NCI-H2107 treated with DMSO at 0.1 percent for 48 hours (cell line): ENCODE data around the gene TMPRSS12.
"Not testable (repeated sequence)": the region's sequence is repeated elsewhere in the genome, so short reads cannot be mapped to it uniquely, and the experiment has no call there.

ENCODE experiments used
- DNase-seq: peaks from one replicate; lab custom pipeline; 2025; ENCODE audit not compliant: unreplicated experiment; lab: John Stamatoyannopoulos, UW

The TMPRSS12 gene

DNA sequence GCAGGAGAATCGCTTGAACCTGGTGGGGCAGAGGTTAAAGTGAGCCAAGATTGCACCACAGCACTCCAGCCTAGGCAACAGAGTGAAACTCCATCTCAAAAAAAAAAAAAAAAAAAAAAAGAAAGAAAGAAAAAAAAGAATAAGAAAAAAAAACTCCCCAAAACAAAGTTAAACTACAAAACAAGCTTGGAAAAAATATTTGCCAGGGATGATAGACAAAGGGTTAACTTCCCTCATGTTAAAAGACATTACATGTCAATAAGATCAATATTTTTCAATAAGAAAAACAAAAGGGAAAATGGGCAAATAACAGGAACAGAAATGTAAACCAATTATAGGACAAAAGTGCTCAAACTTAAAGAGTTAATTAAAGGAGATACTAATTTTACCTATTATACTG, 83.2 kb downstream of the TMPRSS12 start:
- DNase-seq, result no peak

- DNase-seq, result no peak
Observed at GRCh38 chr12:50926415-50926814, 83.7 kb downstream of the TMPRSS12 start.

- DNase-seq, result not testable (repeated sequence)
Observed at GRCh38 chr12:50926932-50927331, 84.2 kb downstream of the TMPRSS12 start.

DNA sequence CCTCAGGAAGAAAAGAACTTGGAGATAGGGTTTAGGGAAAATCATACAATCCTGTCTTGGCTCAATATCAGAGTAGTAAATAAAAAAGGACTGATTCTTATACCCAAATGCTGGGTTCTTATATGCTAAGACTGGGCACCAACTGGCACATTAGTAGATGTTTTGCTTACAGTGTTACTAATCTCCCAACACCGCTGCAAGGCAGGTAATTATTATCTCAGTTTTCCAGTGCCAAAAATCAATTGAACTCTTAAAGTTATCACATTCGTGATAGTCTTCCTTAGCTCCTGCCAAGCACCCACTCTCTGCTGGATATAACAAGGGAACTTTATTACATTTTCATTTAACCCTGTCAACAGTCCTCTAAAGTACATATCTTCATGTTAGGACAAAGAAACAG, 84.6 kb downstream of the TMPRSS12 start:
- no peak for DNase-seq

DNA sequence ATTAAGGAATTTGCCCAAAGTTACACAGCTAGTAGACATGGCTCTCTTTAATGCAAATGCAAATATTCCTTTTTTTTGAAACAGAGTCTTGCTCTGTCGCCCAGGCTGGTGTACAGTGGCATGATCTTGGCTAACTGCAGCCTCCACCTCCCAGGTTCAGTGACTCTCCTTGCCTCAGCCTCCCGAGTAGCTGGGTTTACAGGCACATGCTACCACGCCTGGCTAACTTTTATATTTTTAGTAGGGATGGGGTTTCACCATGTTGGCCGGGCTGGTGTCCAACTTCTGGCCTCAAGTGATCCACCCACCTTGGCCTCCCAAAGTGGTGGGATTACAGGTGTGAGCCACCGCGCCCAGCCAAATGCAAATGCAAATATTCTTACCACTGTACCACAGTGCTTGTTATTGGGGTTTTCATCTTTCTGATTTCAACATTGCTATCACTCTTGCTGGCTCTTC, 85.1 kb downstream of the TMPRSS12 start:
- no peak for DNase-seq

DNA sequence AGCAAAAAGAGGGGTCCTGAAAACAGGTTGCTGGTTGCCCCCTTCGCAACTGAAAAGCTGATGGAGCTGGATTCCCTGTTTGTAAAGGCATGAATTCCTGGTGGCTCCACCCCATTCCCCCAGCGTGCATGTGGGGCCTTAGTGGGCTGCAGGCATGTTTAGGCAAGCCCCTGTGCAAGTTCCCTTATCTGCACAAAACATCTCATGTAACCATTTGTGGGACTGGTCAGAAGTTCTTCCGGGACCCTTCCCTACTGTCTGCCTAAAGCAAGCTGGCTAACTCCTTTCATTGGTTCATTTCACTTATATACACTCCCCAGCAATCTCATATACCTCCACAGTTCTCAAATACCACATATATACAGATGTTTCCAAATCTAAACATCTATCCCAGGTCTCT, 85.7 kb downstream of the TMPRSS12 start:
- no peak for DNase-seq

GRCh38 chr12:50929831-50930230, 87.1 kb downstream of the TMPRSS12 start:
- DNase-seq, result no peak

DNA sequence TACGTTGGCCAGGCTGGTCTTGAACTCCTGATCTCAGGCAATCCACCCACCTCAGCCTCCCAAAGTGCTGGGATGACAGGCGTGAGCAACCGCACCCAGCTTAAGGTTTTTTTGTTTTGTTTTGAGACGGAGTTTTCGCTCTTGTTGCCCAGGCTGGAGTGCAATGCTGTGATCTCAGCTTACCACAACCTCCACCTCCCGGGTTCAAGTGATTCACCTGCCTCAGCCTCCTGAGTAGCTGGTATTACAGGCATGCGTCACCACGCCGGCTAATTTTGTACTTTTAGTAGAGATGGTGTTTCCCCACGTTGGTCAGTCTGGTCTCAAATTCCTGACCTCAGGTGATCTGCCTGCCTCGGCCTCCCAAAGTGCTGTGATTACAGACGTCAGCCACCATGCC, 87.8 kb downstream of the TMPRSS12 start:
- not testable (repeated sequence) for DNase-seq

DNA sequence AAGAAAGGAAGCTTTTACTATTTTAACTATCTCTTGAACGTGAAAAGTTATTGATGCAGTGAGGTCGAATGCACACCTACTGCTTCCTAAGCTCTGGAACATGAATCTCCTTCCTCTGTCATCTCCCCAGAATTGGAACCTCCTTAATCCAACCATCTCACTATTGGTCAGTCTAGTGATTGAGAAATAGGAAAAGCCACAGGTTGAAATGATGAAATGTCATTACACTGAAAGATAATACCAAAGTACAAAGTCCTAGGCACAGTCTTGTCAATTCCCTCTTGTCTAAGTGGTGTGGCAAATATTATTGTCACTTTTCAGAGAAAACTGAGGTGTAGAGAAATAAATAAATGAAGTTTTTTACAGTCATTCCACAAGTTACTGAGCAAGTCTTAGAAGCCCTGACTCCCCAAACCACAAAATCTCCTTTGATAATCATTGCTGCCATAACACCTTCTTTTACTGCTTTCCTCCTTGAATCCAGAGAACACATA, 90.1 kb downstream of the TMPRSS12 start:
- DNase-seq, result no peak

- DNase-seq, result no peak
Observed at GRCh38 chr12:50933459-50934124, 90.9 kb downstream of the TMPRSS12 start.

GRCh38 chr12:50934371-50934851, 91.7 kb downstream of the TMPRSS12 start:
- DNase-seq, result no peak

DNA sequence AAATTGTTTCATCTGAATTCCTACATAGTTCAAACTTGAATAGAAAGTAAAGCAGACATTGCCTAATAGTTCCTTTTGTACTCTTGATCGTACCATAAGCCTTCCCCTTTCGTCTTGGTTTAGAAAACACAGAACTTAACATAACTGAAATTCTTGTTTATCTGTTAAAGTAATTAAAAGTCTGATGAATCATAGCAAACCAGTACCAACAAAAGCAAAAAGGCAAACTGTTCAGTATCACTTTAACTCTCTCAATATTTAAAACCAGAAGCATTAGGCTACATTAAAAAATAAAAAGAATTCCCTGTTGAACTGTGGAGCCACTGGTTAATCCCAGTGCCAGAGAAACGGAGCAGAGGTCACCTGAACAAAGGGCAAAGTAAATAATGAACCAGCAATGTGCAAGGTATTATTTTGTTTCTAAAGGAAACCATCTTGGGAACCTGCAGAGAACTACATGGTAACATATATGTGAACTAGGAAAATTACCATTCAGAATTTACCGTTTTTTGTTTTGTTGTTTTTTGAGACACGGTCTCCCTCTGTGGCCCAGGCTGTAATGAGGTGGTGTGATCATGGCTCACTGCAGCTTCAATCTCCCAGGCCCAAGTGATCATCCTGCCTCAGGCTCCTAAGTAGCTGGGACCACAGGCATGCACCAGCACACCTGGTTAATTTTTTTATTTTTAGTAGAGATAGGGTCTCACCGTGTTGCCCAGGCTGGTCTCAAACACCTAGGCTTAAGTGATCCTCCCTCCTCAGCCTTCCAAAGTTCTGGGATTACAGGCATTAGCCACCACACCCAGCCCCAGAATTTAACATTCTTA, 92.5 kb downstream of the TMPRSS12 start:
- DNase-seq, result no peak

DNA sequence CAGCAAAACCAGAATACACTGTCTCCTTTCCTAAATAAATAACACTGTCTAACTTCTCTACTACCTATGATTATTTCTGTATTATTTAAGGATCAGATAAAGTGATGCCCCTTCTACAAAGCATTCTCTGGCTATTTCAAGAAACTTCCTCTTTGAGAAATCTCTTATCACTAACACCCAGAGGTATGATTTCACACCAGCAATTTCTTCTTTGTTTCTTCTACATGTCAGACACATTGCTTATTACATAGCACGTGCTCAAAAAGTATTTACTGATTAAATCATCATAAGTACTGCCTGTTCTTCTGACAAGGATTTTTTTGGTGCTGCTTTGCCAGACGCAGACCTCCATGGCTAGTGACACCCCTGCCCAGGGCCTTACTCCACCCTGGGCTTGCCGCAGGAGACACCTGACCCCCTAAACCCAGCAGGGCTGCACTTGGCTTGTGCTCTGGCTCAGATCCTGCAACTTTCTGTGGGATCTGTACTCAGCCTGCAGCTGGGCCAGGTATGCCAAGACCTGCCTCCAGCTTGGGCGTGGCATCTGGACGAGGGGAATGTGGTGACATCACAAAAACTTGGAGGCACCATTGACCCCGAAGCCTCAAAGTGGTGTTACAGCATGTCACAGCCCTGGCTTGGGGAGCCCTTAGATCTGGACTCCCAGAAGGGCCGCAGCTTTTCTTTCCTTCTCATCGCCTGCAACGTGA, 94.2 kb downstream of the TMPRSS12 start:
- DNase-seq, result no peak
